T-helper 1 cell treated with Interleukin-12 subunit alpha and Interleukin-12 subunit beta and Interleukin-4 antibody, amounts not matched to agents 30 μg/mL and 1 μg/mL, for 36 hours (primary cell): ENCODE data around the gene CCDC80.

Source experiments
- H3K27ac Mint-ChIP-seq: one replicate; pipeline ENCODE4 v1.8.0; 2021; ENCODE audit warnings: mild to moderate bottlenecking, mixed read lengths
- H3K27me3 Mint-ChIP-seq: one replicate; pipeline ENCODE4 v1.8.0; 2021; ENCODE audit warnings: low read depth, mixed read lengths
- H3K36me3 Mint-ChIP-seq: one replicate; pipeline ENCODE4 v1.8.0; 2021; ENCODE audit warnings: low read depth, mixed read lengths
- H3K4me1 Mint-ChIP-seq: one replicate; pipeline ENCODE4 v1.8.0; 2021; ENCODE audit warnings: low read depth, mixed read lengths
- H3K4me3 Mint-ChIP-seq: one replicate; pipeline ENCODE4 v1.8.0; 2021; ENCODE audit warnings: mild to moderate bottlenecking, moderate library complexity, mixed read lengths
- H3K9me3 Mint-ChIP-seq: one replicate; pipeline ENCODE4 v1.8.0; 2021; ENCODE audit warnings: mixed read lengths

Gene CCDC80

DNA sequence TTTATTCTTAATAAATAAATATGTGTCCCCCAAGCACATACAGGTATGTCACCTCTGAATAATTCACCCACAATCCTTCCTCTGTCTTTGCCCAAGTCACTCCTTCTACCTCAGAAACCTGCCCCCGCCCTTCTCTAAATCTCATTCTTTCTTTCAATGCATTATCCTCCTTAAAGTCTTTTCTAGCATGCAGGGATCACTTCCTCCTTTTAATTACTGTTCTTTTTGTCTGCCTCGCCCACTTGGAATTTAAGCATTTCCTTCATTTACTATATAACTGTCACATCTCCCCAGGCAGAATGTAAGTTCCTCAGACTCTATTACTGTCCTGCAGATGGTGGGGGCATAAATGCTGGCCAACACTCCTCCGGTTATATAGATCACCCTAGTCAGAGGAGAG, 7.8 kb downstream of the CCDC80 start:
- Mint-ChIP-seq H3K36me3 (no peaks in the 10 kb centered on the region), H3K27me3 (no peaks in the 10 kb centered on the region), H3K9me3 (no peaks in the 10 kb centered on the region), H3K4me1 (peaks cover 25% of the 10 kb centered on the region), H3K27ac (no peak overlapping the region), H3K4me3 (no peak overlapping the region)

- H3K36me3 Mint-ChIP-seq: no peaks in the 10 kb centered on the region
- H3K27ac Mint-ChIP-seq: no peak overlapping the region
- peaks cover 25% of the 10 kb centered on the region for H3K4me1 Mint-ChIP-seq
- no peak overlapping the region for H3K4me3 Mint-ChIP-seq
- no peaks in the 10 kb centered on the region for H3K9me3 Mint-ChIP-seq
- H3K27me3 Mint-ChIP-seq: no peaks in the 10 kb centered on the region
Measured at GRCh38 chr3:112632596-112632995, 8.3 kb downstream of the CCDC80 start.

DNA sequence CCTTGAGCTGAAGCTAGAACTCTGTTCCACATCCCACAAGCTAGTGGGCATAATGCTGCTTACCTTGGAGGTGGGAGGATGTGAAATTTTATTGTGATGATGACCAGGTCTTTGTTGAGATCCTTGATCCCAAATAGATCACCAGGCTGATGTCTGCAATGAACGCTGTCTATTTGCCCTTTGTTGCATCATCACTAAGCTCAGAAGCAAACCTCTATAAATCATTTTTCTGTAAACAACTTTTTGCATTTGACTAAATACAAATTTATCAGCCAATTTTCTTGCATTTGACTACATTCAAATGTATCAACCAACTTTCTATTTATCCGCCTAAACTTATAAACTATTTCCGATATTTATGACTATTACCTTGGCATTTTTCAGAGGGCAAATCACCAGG, 9.7 kb downstream of the CCDC80 start:
- Mint-ChIP-seq H3K4me1 (peaks cover 25% of the 10 kb centered on the region), H3K4me3 (no peak overlapping the region), H3K27ac (peak overlapping the region; percentile 21), H3K9me3 (no peaks in the 10 kb centered on the region), H3K27me3 (no peaks in the 10 kb centered on the region), H3K36me3 (no peaks in the 10 kb centered on the region)

- Mint-ChIP-seq H3K9me3 (no peaks in the 10 kb centered on the region), H3K36me3 (no peaks in the 10 kb centered on the region), H3K27ac (peak overlapping the region; percentile 1), H3K4me3 (no peak overlapping the region), H3K27me3 (peaks cover 5% of the 10 kb centered on the region), H3K4me1 (peaks cover 12% of the 10 kb centered on the region)
Measured at GRCh38 chr3:112629425-112629824, 11.5 kb downstream of the CCDC80 start.

- no peak overlapping the region for H3K4me3 Mint-ChIP-seq
- H3K4me1 Mint-ChIP-seq: peaks cover 6% of the 10 kb centered on the region
- no peak overlapping the region for H3K27ac Mint-ChIP-seq
- H3K27me3 Mint-ChIP-seq: peaks cover 9% of the 10 kb centered on the region
- no peaks in the 10 kb centered on the region for H3K36me3 Mint-ChIP-seq
- no peaks in the 10 kb centered on the region for H3K9me3 Mint-ChIP-seq
Measured at GRCh38 chr3:112627919-112628466, 12.9 kb downstream of the CCDC80 start.

- Mint-ChIP-seq H3K4me3 (no peak overlapping the region), H3K27ac (no peak overlapping the region), H3K9me3 (no peaks in the 10 kb centered on the region), H3K27me3 (peaks cover 9% of the 10 kb centered on the region), H3K4me1 (peaks cover 6% of the 10 kb centered on the region), H3K36me3 (no peaks in the 10 kb centered on the region)
Measured at GRCh38 chr3:112627419-112627818, 13.5 kb downstream of the CCDC80 start.

DNA sequence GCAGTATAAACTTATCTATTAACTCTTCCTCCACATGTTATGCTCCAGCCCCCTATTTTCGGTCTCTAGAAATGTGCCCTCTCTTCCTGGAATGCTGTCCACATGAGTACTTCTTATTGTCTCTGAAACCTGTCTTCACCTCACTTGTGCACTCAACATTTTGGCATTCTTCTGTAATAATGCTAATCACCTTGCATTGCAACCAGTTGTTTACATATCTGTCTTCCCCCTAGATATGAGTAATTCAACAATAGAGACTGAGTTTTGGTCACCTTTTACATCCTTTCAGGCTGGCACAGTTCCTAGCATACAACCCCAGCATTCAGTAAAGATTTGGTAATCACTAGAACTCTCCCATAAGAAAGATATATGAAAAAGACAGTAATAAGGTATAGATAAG, 17.2 kb downstream of the CCDC80 start:
- Mint-ChIP-seq H3K27me3 (peaks cover 9% of the 10 kb centered on the region), H3K4me3 (no peak overlapping the region), H3K36me3 (no peaks in the 10 kb centered on the region), H3K27ac (no peak overlapping the region), H3K4me1 (no peaks in the 10 kb centered on the region), H3K9me3 (no peaks in the 10 kb centered on the region)

DNA sequence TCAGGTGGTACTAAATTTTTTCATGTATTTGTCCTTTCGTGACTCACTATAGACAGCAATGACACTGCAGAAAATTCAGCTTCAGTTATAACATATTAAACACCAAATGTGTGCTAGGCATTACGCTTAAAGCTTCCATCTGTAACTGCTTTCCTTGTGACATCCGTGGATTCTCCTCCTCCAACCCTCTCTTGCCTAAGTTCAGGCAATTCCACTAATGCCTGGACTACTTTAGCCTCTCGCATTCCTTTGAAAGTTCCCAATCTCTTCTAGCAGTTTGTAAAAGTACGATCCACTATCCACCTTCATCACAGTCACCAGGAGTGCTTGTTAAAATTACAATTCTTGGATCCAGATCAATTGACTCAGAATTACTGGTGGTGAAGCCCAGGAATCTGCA, 17.7 kb downstream of the CCDC80 start:
- Mint-ChIP-seq H3K4me3 (no peak overlapping the region), H3K27me3 (peaks cover 9% of the 10 kb centered on the region), H3K4me1 (no peaks in the 10 kb centered on the region), H3K9me3 (no peaks in the 10 kb centered on the region), H3K27ac (no peak overlapping the region), H3K36me3 (no peaks in the 10 kb centered on the region)

DNA sequence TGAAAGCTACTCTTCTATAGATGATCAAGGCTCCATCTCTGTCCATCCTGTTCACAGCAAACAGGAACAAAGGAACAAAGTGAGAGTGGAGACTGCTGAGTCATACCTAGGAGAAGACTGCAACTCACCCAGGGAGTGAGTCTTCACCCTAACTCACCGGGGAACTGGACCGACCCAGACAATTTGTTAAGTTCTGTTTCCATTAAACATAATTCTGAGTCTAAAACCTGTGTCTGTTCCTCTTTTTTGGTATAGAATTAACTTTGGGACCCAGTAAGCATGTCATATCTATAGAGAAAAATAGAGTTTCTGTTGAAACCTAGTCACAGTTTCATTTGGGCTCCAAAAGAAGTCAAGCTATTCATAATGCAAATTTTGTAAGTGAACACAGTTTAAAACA, 21.6 kb downstream of the CCDC80 start:
- Mint-ChIP-seq H3K27ac (no peak overlapping the region), H3K9me3 (no peaks in the 10 kb centered on the region), H3K4me3 (no peak overlapping the region), H3K27me3 (peaks cover 4% of the 10 kb centered on the region), H3K4me1 (no peaks in the 10 kb centered on the region), H3K36me3 (no peaks in the 10 kb centered on the region)

GRCh38 chr3:112617285-112617684, 23.7 kb downstream of the CCDC80 start:
- H3K4me1 Mint-ChIP-seq: no peaks in the 10 kb centered on the region
- no peak overlapping the region for H3K27ac Mint-ChIP-seq
- no peaks in the 10 kb centered on the region for H3K9me3 Mint-ChIP-seq
- no peaks in the 10 kb centered on the region for H3K36me3 Mint-ChIP-seq
- no peak overlapping the region for H3K4me3 Mint-ChIP-seq
- peaks cover 3% of the 10 kb centered on the region for H3K27me3 Mint-ChIP-seq

GRCh38 chr3:112615989-112616731, 24.8 kb downstream of the CCDC80 start:
- H3K36me3 Mint-ChIP-seq: no peaks in the 10 kb centered on the region
- no peaks in the 10 kb centered on the region for H3K9me3 Mint-ChIP-seq
- H3K27me3 Mint-ChIP-seq: peaks cover 3% of the 10 kb centered on the region
- H3K4me1 Mint-ChIP-seq: no peaks in the 10 kb centered on the region
- H3K4me3 Mint-ChIP-seq: no peak overlapping the region
- no peak overlapping the region for H3K27ac Mint-ChIP-seq

DNA sequence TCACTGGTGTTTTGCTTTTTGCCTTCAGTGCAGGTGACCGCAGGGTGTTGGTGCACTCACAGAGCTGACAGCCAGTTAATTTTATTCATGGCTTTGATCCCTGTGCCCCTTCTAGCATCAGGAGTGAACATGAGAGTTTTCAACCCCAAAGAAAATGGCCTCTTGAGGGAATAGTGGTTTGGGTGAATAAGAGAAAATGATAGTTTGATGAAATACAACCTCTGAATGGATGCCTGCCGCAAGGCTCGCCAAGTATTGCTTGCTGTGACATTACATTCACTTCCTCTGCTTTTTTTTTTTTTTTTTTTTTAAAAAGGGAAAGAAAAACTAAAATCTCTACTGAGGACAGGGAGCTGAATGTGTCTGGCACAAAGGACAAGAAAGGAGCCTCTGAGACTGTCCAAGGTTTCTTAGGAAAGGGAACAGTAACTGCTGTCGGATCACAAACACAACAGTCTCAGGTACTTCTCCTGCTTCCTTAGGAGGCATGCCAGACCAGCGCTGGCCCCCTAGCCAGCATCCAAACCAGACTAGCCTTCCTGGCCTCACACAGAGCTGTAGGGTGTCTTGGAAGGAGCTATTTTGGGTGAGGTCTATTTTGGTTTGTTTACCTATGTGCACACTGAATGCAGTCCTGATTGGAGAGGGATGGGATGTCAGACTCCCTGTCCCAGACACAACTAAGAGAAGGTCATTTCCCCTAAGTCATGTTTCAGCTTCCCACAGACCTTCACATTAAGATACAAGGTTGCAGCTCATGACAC, 29.0 kb downstream of the CCDC80 start:
- H3K9me3 Mint-ChIP-seq: no peaks in the 10 kb centered on the region
- no peak overlapping the region for H3K4me3 Mint-ChIP-seq
- no peak overlapping the region for H3K27ac Mint-ChIP-seq
- H3K27me3 Mint-ChIP-seq: peaks cover 13% of the 10 kb centered on the region
- H3K4me1 Mint-ChIP-seq: no peaks in the 10 kb centered on the region
- H3K36me3 Mint-ChIP-seq: no peaks in the 10 kb centered on the region

GRCh38 chr3:112610121-112610520, 30.8 kb downstream of the CCDC80 start:
- Mint-ChIP-seq H3K4me1 (peaks cover under 1% of the 10 kb centered on the region), H3K36me3 (no peaks in the 10 kb centered on the region), H3K27ac (no peak overlapping the region), H3K27me3 (peaks cover 13% of the 10 kb centered on the region), H3K9me3 (no peaks in the 10 kb centered on the region), H3K4me3 (no peak overlapping the region)

GRCh38 chr3:112607863-112608262, 33.1 kb downstream of the CCDC80 start:
- no peak overlapping the region for H3K27ac Mint-ChIP-seq

GRCh38 chr3:112606098-112606497, 34.8 kb downstream of the CCDC80 start:
- no peak overlapping the region for H3K27ac Mint-ChIP-seq
- peaks cover 20% of the 10 kb centered on the region for H3K4me1 Mint-ChIP-seq
- H3K27me3 Mint-ChIP-seq: peaks cover 10% of the 10 kb centered on the region
- no peaks in the 10 kb centered on the region for H3K9me3 Mint-ChIP-seq
- H3K4me3 Mint-ChIP-seq: no peak overlapping the region
- peaks cover 2% of the 10 kb centered on the region for H3K36me3 Mint-ChIP-seq

More at GRCh38 chr3:112607863-112608262, 33.1 kb downstream of the CCDC80 start:
- H3K9me3 Mint-ChIP-seq: no peaks in the 10 kb centered on the region
- H3K4me3 Mint-ChIP-seq: no peak overlapping the region
- peaks cover 10% of the 10 kb centered on the region for H3K4me1 Mint-ChIP-seq
- no peaks in the 10 kb centered on the region for H3K36me3 Mint-ChIP-seq
- peaks cover 10% of the 10 kb centered on the region for H3K27me3 Mint-ChIP-seq
